HG03565 (cell line): ENCODE data around the gene FFAR1.

ENCODE experiments used
- ATAC-seq: cut with Tn5 transposase; IDR thresholded peaks from one replicate; pipeline ENCODE4 v1.9.1; 2021; ENCODE audit warnings: mild to moderate bottlenecking, moderate library complexity; ENCODE audit not compliant: unreplicated experiment

Gene FFAR1

DNA sequence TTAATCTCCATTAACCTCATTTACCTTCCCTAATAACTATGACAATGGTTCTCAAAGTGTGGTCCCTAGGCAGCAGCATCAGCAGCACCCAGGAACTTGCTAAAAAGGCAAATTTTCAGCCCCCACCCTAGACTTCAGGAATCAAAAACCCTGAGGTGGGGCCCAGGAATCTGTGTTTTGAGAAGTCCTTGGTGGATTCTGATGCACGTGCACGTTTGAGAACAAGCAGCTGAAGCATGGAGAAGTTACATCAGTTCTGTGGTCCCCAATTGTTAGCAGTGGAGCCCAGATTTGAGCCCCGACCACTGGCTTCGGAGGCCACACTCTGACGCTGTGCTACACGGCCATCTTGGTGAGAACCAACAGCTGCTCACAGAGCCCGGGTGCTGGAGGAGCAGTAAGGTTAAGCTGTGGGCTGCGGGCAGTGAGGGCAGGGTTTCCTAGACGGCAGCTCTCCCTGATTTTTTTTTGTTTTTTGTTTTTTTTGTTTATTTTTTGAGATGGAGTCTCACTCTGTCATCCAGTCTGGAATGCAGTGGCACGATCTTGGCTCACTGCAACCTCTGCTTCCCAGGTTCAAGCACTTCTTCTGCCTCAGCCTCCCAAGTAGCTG, 32.7 kb upstream of the FFAR1 start:
- no peak for ATAC-seq

- ATAC-seq = no peak
Observed at GRCh38 chr19:35315883-35316282, 31.8 kb upstream of the FFAR1 start.

DNA sequence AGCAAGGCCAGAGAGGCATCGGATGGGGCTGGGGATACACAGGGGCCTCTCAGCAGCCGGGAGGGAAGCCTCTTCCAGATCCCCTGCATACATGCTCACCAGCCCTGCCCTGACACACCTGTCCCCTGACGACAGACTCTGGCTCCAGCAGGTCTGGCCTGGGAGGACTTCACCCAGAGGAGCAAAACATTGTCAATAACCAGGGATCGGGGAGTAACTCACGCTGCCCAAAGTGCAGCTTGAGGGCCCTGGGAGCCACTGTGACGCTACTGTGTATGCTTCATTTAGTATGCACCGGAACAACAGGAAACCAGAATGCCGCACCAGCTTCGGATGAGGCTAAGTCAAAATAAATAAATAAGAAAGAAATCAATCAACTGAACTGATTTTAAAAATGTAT, 31.1 kb upstream of the FFAR1 start:
- ATAC-seq = no peak

DNA sequence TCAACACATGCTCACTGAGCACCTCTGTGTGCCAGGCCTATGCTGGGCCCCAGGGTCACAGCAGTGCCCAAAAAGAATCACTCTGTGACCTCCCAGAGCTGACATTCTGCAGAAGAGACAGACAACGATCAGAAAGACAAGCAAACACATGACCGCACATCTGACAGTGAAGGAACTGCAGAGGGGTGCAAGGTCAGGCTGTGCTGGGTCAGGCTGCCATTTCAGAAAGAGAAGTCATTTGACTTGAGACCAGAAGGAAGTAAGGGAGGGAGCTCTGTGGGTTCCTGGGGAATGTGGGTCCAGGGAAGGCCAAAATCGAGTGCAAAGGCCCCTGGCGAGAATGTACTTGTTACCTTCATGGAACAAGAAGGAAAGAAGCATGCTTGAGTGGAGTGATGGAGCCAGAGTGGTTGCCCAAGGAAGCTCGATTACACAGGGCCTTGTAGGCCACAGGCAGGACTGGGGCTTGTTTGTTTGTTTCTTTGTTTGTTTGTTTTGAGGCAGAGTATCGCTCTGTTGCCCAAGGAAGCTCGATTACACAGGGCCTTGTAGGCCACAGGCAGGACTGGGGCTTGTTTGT, 30.1 kb upstream of the FFAR1 start:
- ATAC-seq = no peak

- ATAC-seq = no peak
Observed at GRCh38 chr19:35318679-35319448, 28.8 kb upstream of the FFAR1 start.

- no peak for ATAC-seq
Observed at GRCh38 chr19:35320065-35320713, 27.5 kb upstream of the FFAR1 start.

DNA sequence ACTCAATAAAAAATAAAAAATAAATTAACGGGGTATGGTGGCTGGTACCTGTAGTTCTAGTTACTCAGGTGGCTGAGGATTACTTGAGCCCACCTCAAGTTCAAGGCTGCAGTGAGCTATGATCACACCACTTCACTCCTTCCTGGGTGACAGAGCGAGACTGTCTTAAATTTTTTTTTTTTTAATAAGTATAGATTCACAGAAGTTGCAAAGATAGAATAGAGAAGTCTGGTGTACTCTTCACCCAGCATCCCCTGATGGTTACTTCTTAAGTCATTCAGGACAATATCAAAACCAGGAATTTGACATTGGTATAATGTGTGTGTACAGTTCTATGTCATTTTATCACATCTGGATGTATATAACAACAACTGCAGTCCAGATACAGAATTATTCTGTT, 26.4 kb upstream of the FFAR1 start:
- ATAC-seq = no peak

GRCh38 chr19:35322014-35322413, 25.7 kb upstream of the FFAR1 start:
- no peak for ATAC-seq

DNA sequence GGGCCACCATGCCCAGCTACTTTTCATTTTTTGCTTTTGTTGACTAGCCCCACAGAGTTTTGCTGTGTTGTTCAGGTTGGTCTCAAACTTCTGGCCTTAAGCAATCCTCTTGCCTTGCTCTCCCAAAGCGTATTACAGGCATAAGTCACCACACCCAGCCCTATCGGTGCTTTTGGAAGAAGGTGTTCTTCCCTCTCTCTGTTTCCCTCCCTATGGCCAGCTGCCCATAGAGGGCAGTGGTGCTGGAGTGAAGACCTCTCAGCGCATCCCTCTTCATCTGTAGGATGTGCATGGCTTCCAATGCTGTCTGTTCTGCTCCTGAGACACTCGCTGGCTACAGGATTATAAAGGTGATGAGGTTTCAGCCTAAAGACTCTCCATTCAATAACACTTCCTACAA, 20.1 kb upstream of the FFAR1 start:
- ATAC-seq = no peak

DNA sequence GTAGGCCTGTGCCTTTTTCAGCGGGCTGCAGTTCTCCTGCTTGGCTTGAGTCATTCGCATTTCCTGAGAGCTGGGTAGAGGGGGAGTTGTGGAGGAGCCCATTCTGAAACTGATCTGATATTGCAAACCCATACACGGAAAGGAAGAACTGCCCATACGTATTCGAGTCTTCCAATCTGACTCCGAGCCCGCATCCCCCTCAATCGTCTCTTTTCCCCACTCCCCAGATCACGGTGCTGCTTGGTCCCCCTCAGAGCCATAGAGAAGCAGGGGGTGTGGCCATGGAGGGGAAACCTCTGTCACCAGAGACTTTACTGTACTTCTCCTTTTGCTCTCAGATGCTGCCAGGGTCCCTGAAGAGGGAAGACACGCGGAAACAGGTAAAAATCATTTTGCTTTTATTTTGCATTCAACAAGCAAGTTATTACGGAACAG, 18.8 kb upstream of the FFAR1 start, which contains the start of gene CD22:
CD22 (plus strand) TSS at position 337 of the 435 bp plus-strand sequence. CDS start 2,854 bp downstream, outside the sequence.
- ATAC-seq = no peak

- no peak for ATAC-seq
Observed at GRCh38 chr19:35329323-35329722, 18.4 kb upstream of the FFAR1 start.

- peak; percentile 34 for ATAC-seq
Observed at GRCh38 chr19:35330475-35330874, 17.2 kb upstream of the FFAR1 start.

- no peak for ATAC-seq
Observed at GRCh38 chr19:35331551-35332214, 16.0 kb upstream of the FFAR1 start.

DNA sequence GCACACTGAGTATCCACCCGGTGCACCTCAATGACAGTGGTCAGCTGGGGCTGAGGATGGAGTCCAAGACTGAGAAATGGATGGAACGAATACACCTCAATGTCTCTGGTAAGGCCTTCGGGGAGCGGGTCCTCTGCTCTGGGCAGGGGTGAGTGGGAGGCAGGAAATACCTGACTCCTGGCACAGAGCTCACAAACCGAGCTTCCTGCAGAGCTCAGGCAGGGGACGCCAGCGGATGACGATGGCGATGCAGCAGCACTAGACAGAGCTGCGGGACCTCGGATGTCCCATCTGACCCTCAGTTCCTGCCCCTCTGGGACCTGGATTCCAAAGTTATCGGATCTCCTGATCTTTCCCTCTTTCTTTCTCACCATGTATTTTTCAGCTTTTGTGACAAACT, 14.9 kb upstream of the FFAR1 start:
- ATAC-seq = no peak

GRCh38 chr19:35334144-35334753, 13.5 kb upstream of the FFAR1 start:
- no peak for ATAC-seq

GRCh38 chr19:35336166-35336955, 11.3 kb upstream of the FFAR1 start:
- ATAC-seq = no peak

GRCh38 chr19:35337097-35337983, 10.4 kb upstream of the FFAR1 start:
- no peak for ATAC-seq

DNA sequence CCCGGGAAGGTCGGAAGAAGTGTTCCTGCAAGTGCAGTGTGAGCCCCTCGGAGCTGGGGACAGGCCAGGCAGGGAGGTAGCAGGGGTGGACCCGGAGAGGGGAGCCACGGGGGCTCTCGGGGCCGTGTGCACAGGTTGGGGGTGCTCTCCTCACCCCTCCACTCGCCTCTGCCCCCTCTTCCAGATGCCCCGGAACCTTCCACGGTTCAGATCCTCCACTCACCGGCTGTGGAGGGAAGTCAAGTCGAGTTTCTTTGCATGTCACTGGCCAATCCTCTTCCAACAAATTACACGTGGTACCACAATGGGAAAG, 9.8 kb upstream of the FFAR1 start:
- ATAC-seq = no peak

DNA sequence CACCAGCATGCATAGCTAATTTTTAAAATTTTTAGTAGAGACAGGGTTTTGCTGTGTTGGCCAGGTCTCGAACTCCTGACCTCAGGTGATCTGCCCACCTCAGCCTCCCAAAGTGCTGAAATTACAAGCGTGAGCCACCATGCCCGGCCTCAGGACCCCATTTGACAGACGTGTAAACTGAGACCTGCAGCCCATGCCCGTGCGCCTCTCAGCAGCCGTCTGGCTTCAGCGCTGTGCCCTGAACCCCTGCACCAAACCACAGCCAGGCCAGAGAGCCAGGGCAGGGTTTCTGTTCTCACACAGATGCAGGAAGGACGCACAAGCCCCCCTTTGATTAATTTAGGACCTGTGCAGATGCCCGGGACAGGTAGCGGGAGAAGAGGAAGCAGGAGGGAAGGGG, 7.3 kb upstream of the FFAR1 start:
- ATAC-seq = no peak
